Aorta (tissue), 5 donors: Measurements from ENCODE around the gene RSPO1. TPM values are rescaled to one million over a fixed set of nuclear protein-coding genes. Genes with fewer than 3 reads are reported as not detected.
"Not testable (repeated sequence)": the region's sequence is repeated elsewhere in the genome, so short reads cannot be mapped to it uniquely, and the experiment has no call there.

Experiments
- ATAC-seq: fragments of 200-7000 bp; cut with Tn5 transposase; one replicate; pipeline ENCODE4 v1.9.1; 2022; ENCODE audit warnings: moderate library complexity; ENCODE audit not compliant: low FRiP score
- DNase-seq, 2 donors: peaks; one replicate each; pipeline ENCODE4 v3.0.0-alpha.2; 2020
- H3K27ac ChIP-seq, 2 donors: one replicate each; pipeline ENCODE4 v1.5.1; 2013; ENCODE audit warnings: low read length in 2 of 2, mild to moderate bottlenecking in 2 of 2, moderate library complexity in 2 of 2, control low read depth in 1 of 2, inconsistent platforms in 1 of 2, low read depth in 1 of 2
- H3K27me3 ChIP-seq, 2 donors: one replicate each; pipeline ENCODE4 v1.6.1; 2013; ENCODE audit warnings: control low read depth in 1 of 2, low read length in 1 of 2, mild to moderate bottlenecking in 1 of 2, moderate library complexity in 1 of 2; ENCODE audit not compliant: insufficient read depth in 2 of 2, control insufficient read depth in 1 of 2
- H3K36me3 ChIP-seq, 2 donors: one replicate each; pipeline ENCODE4 v1.6.1; 2013; ENCODE audit warnings: control low read depth in 1 of 2, low read length in 1 of 2, mild to moderate bottlenecking in 1 of 2; ENCODE audit not compliant: insufficient read depth in 2 of 2, control insufficient read depth in 1 of 2
- H3K4me1 ChIP-seq, 2 donors: one replicate each; pipeline ENCODE4 v1.6.1; 2013; ENCODE audit warnings: low read length in 2 of 2, control low read depth in 1 of 2, mild to moderate bottlenecking in 1 of 2, moderate library complexity in 1 of 2; ENCODE audit not compliant: insufficient read depth in 2 of 2, control insufficient read depth in 1 of 2
- H3K4me3 ChIP-seq, 2 donors: one replicate each; pipeline ENCODE4 v1.5.1; 2013; ENCODE audit warnings: low read length in 2 of 2, control low read depth in 1 of 2, mild to moderate bottlenecking in 1 of 2
- H3K9me3 ChIP-seq: one replicate; pipeline ENCODE4 v1.6.1; 2013; ENCODE audit warnings: mild to moderate bottlenecking, low read length; ENCODE audit not compliant: control insufficient read depth
- WGBS, 2 donors: extraction: QIAGEN DNeasy Blood & Tissue Kit; methylation state at CpG; one replicate each; pipeline ENCODE4 v1.1.7; 2013; 5-methylcytosine and 5-hydroxymethylcytosine counted together
- intact Hi-C, 2 donors: fragments of 100-400 bp; cut with DNase I; formaldehyde crosslinking; loops; one replicate each; pipeline versions ENCODE4 v1.14.2 to v1.15.0; 2022
- polyA plus RNA-seq, 2 donors: library from polyadenylated mRNA; stranded (reverse); fragments of 200-250 nt; gene quantifications; one replicate each; pipeline ENCODE4 v1.2.3, GENCODE V29; 2013
- total RNA-seq, 2 donors: library from RNA; stranded (reverse); fragmentation: NEBNext Ultra II Directional; extraction: Animal tissue kit (Norgen Biotek cat#: 25700); gene quantifications; one replicate each; pipeline ENCODE4 v1.2.1, GENCODE V29; 2021
- donor health status: healthy with polysubstance abuse.
- donor health status: Bipolar disorder and iron deficiency.
- donor health status: DM: no; HTN: no; CAD: no.
- donor health status: DM: no; HTN: no; CAD: no.
- donor health status: DM: yes; HTN: yes; CAD: no.

Gene RSPO1
- total and polyA plus RNA-seq, 4 donors, result 0.63 to 1.2 TPM; not detected in 2

- H3K4me1 ChIP-seq, result no peaks in the 10 kb centered on the region
- H3K9me3 ChIP-seq, result no peaks in the 10 kb centered on the region
- H3K27me3 ChIP-seq, result no peaks in the 10 kb centered on the region
- intact Hi-C loops, result loop anchor here (5.0 kb wide), 1 partner anchor 81 kb away; no protein-coding TSS in a partner anchor
- H3K27ac ChIP-seq, result no peak overlapping the region
- H3K36me3 ChIP-seq, result no peaks in the 10 kb centered on the region
- H3K4me3 ChIP-seq, result no peak overlapping the region
- ATAC-seq (no peak), DNase-seq (no peak)
Measured at GRCh38 chr1:37601441-37601840, 33.3 kb downstream of the RSPO1 start.

DNA sequence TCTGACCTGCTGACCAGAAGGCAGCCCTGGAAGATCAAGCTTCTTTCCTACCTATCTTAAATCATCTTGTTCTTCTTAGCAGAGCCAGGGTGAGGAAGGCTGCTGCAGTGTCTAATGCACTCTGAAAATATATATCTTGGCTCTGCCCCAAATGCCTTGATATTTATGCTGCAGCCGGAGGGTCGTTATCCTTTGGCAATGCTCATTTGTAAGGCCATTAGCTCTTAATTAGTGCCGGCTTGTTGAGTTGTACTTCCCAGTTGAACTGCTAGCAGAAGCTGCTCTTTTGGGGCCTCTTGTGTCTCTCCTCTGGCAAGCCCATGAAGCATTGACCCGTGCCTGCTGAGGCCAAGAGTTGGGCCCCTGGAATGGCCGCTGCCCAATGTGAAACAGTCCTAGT lies 34.8 kb downstream of the RSPO1 start:
- no peak for DNase-seq
- Histone ChIP-seq H3K4me3 (no peak overlapping the region), H3K27ac (no peak overlapping the region), H3K27me3 (no peaks in the 10 kb centered on the region), H3K9me3 (no peaks in the 10 kb centered on the region), H3K4me1 (no peaks in the 10 kb centered on the region), H3K36me3 (no peaks in the 10 kb centered on the region)
- intact Hi-C loops, result loop anchor here (5.0 to 10.0 kb wide), 5 partner anchors 82 to 415 kb away; partner anchors contain the start of genes CDCA8 (in 1 of the 2), MEAF6 (in 1 of the 2), MTF1 (in 1 of the 2) and UTP11 (in 1 of the 2)
- WGBS, 2 donors, result 67% methylated on average over 5 of the region's 5 CpGs
- ATAC-seq, result no peak

DNA sequence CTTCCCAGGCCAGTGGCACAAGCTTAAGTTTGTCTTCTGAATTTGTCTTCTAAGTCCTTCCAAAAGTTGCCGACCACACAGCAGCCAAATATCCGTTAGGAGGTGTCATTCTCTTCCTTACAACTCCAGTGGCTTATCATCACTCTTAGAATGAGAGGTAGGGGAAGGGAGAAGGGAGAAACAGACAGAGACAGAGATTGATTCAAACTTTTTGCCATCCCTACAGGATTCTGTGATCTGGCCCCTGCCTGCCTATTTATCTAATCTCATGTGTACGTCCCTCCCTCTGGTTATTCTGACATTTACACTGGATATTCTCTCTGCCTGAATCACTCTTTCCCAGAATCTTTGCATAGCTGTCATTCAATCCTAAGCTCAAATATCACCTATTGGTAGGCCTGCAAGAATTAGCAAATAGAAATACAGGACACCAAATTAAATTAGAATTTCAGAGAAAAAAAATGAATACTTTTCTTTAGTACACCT lies 38.5 kb downstream of the RSPO1 start:
- DNase-seq (no peak), ATAC-seq (no peak)
- Histone ChIP-seq H3K27me3 (no peaks in the 10 kb centered on the region), H3K27ac (peak overlapping the region in 1 of 2 donors; percentile 30), H3K9me3 (no peaks in the 10 kb centered on the region), H3K4me3 (peak overlapping the region; percentile 12 to 39), H3K36me3 (peaks cover under 1 to 2% of the 10 kb centered on the region in 2 donors), H3K4me1 (no peaks in the 10 kb centered on the region)
- 0% methylated on average over 3 of the region's 3 CpGs for WGBS, 2 donors
- intact Hi-C loops, result loop anchor here in 1 of 2 donors (5.0 to 10.0 kb wide), 4 partner anchors 84 to 419 kb away; partner anchors contain the start of genes CDCA8, MEAF6, MTF1 and UTP11

DNA sequence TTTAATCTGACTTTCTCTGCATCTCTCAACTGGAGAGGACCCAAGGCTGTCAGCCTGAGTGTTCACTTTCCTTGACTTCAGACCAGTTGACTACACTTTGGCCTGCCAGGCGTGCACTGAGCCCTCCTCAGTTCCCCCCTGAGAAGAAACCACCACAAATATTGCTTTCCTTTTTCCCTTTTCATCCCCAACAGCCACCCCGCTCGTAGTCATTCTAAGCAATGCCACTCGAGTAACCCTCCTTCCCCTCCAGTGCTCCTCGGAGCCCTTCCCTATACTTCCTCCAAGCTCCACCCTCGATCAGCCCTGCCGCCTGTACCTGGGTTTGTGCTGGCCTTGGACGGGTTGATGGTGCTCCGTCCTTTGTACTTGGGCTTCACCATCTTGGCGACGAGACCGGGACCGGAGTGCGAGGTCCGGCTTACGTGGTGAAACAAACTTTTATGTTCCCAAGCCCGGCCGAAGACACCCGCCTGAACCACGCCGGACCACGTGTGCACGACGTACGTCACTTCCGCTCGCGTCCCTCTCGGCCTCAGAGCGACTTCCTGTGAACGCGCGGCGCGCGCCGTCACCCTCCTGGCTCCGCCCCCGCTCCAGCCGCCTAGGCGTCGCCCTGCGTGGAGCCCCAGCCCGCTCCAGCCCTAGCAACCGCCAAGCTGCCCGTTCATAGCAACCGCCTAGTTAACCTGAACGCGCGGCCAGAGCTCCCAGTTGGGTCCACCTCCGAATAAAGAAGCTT lies 39.1 kb downstream of the RSPO1 start, which contains the start of gene GNL2:
Gene GNL2 (minus strand): TSS at position 498 of the 742 bp plus-strand sequence. CDS start 115 bp downstream, at position 383.
- peak; percentile 99 to 100 for DNase-seq
- WGBS, 2 donors, result 0 to 1% methylated on average over 50 to 51 of the region's 51 CpGs
- no peaks in the 10 kb centered on the region for H3K4me1 ChIP-seq
- peak within 1 kb of the TSS in 1 of 2 donors; percentile 43 for H3K27ac ChIP-seq
- no peaks in the 10 kb centered on the region for H3K27me3 ChIP-seq
- H3K4me3 ChIP-seq, result peak within 1 kb of the TSS; percentile 48 to 52
- H3K36me3 ChIP-seq, result peaks cover 2 to 5% of the 10 kb centered on the region in 2 donors
- intact Hi-C loops, result loop anchor here in 1 of 2 donors (5.0 to 10.0 kb wide), 4 partner anchors 83 to 419 kb away; partner anchors contain the start of genes CDCA8, MEAF6, MTF1 and UTP11
- H3K9me3 ChIP-seq, result no peaks in the 10 kb centered on the region
- peak; percentile 100 for ATAC-seq

DNA sequence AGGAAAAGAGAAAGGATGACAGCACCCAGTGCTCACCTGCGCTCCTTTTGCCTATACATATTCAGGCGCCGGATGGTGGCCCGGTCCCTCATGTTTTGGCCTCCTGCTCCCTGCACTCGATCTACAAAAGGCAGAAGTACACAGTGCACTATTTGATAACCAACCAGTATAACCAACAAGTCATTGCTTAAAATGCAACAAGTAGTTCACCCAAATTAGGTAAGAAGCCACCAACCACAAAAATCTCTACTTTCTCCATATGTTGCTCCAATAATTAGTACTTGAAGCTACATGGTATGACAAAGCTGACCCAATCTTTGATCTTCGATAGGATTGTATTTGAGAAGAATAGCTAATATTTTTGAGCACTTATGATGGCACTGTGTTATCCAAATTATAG lies 41.0 kb downstream of the RSPO1 start:
- Histone ChIP-seq H3K27me3 (no peaks in the 10 kb centered on the region), H3K9me3 (no peaks in the 10 kb centered on the region), H3K4me1 (no peaks in the 10 kb centered on the region), H3K27ac (no peak overlapping the region), H3K4me3 (no peak overlapping the region), H3K36me3 (peaks cover 2 to 5% of the 10 kb centered on the region in 2 donors)
- intact Hi-C loops, result loop anchor here in 1 of 2 donors (5.0 to 10.0 kb wide), 2 partner anchors 36 to 421 kb away; partner anchors contain the start of genes DNALI1 and UTP11
- WGBS, 2 donors, result 94% methylated on average over 6 of the region's 6 CpGs
- ATAC-seq (no peak), DNase-seq (no peak)

DNA sequence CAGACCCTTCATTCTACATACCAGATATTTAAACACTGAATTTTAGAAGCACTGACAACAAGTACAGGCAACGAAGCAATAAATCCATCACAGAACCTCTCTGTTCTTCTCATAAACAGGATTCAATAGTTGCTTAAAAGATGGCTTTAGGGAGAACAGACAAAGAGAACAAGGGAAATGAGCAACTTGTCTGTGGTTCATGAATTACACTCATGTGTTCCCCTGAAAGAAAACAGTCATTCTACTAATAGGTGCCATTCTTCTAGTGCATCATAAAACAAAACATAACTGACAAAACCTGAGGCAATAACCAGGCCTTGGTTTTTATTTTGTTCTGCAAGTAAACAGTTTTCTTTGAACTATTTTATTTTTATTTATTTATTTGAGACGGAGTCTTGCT lies 45.8 kb downstream of the RSPO1 start:
- no peaks in the 10 kb centered on the region for H3K4me1 ChIP-seq
- peaks cover 6 to 17% of the 10 kb centered on the region in 2 donors for H3K36me3 ChIP-seq
- DNase-seq, result no peak
- no peaks in the 10 kb centered on the region for H3K9me3 ChIP-seq
- WGBS, 2 donors, result 92 to 95% methylated on average over 2 of the region's 2 CpGs
- intact Hi-C loops, result no loop called here
- no peak for ATAC-seq
- no peak overlapping the region for H3K27ac ChIP-seq
- no peaks in the 10 kb centered on the region for H3K27me3 ChIP-seq
- no peak overlapping the region for H3K4me3 ChIP-seq

GRCh38 chr1:37584544-37584943 lies 50.1 kb downstream of the RSPO1 start:
- 89 to 94% methylated on average over 4 of the region's 4 CpGs for WGBS, 2 donors
- H3K4me3 ChIP-seq, H3K9me3 ChIP-seq, H3K4me1 ChIP-seq, intact Hi-C loops, H3K27ac ChIP-seq, DNase-seq, ATAC-seq, H3K27me3 ChIP-seq: not testable (repeated sequence)
- peaks cover 10 to 12% of the 10 kb centered on the region in 2 donors for H3K36me3 ChIP-seq

DNA sequence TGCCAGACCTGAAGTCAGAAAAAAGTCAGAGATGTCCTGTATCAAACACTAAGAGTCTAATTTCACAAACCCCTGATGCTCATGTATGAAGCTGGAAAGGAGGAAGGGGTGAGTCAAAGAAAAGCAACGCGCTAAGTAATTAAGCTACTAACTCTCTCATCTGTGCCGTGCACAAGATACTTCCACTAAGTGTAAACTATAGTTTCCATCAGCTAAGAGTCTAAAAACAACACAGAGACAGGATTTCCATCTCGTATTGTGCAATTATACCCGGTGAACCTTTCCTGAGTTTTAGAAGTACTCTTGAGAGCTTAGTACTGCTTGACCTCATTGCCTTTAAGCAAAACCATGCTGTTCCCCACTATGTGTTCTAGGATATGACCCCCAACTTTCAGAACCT lies 59.0 kb downstream of the RSPO1 start:
- Histone ChIP-seq H3K27me3 (no peaks in the 10 kb centered on the region), H3K4me1 (no peaks in the 10 kb centered on the region), H3K4me3 (no peak overlapping the region), H3K9me3 (no peaks in the 10 kb centered on the region), H3K36me3 (peaks cover 0 to 10% of the 10 kb centered on the region in 2 donors), H3K27ac (no peak overlapping the region)
- intact Hi-C loops, result no loop called here
- no peak for ATAC-seq
- DNase-seq, result no peak
- 94 to 95% methylated on average over 5 of the region's 5 CpGs for WGBS, 2 donors
